SIG-M5 treated with dmso at 0.1 percent for 504 hours (cell line): ENCODE results near the gene NBPF26.
A peak's percentile ranks its signal among the peaks of the same experiment; 100 is the strongest.
"Not testable (repeated sequence)": the region's sequence is repeated elsewhere in the genome, so short reads cannot be mapped to it uniquely, and the experiment has no call there.

Experiments used
- DNase-seq: peaks from one replicate; lab custom pipeline; 2025; ENCODE audit not compliant: unreplicated experiment; lab: John Stamatoyannopoulos, UW

NBPF26 gene

GRCh38 chr1:120850537-120851421, 127.0 kb downstream of the NBPF26 start:
- DNase-seq = peak; percentile 82

- not testable (repeated sequence) for DNase-seq
Measured at GRCh38 chr1:120858144-120858543, 134.4 kb downstream of the NBPF26 start.

GRCh38 chr1:120859615-120860234, 136.0 kb downstream of the NBPF26 start:
- DNase-seq = not testable (repeated sequence)

- not testable (repeated sequence) for DNase-seq
Measured at GRCh38 chr1:120878206-120878605, 154.5 kb downstream of the NBPF26 start.

GRCh38 chr1:120880056-120880455, 156.3 kb downstream of the NBPF26 start:
- DNase-seq = not testable (repeated sequence)

- DNase-seq = not testable (repeated sequence)
Measured at GRCh38 chr1:120881934-120882333, 158.2 kb downstream of the NBPF26 start.
